GM23338 (cell line): ENCODE results near the gene LRTM1. TPM values are rescaled to one million over a fixed set of nuclear protein-coding genes. Genes with fewer than 3 reads are reported as not detected.

Source experiments
- ATAC-seq: fragments of 200-7000 bp; cut with Tn5 transposase; 3 replicates; pipeline ENCODE4 v1.9.1; 2020
- DNase-seq: peaks from one replicate; pipeline ENCODE4 v3.0.0-alpha.2; 2015; ENCODE audit warnings: low spot score
- H2AFZ ChIP-seq: fragments of 200-600 bp; sonication (generic); 2 replicates; pipeline ENCODE4 v1.8.0; 2016; ENCODE audit warnings: antibody characterized with exemption, mild to moderate bottlenecking, moderate library complexity
- H3F3A ChIP-seq: fragments of 200-600 bp; sonication (generic); replicated peaks from 2 replicates; pipeline ENCODE4 v1.8.0; 2017; ENCODE audit warnings: antibody characterized with exemption, mixed run types, low read depth
- H3K27ac ChIP-seq: fragments of 200-600 bp; sonication (generic); 2 replicates; pipeline ENCODE4 v1.6.1; 2016; ENCODE audit warnings: low read depth
- H3K27me3 ChIP-seq: fragments of 200-600 bp; sonication (generic); 2 replicates; pipeline ENCODE4 v1.8.0; 2016; ENCODE audit warnings: mild to moderate bottlenecking, mixed run types, moderate library complexity; ENCODE audit not compliant: insufficient read depth
- H3K36me3 ChIP-seq: fragments of 200-600 bp; sonication (generic); 2 replicates; pipeline ENCODE4 v1.8.0; 2016; ENCODE audit warnings: mild to moderate bottlenecking; ENCODE audit not compliant: insufficient read depth
- H3K4me1 ChIP-seq: fragments of 200-600 bp; sonication (generic); 2 replicates; pipeline ENCODE4 v1.8.0; 2016; ENCODE audit warnings: mild to moderate bottlenecking, moderate library complexity; ENCODE audit not compliant: insufficient read depth
- H3K4me2 ChIP-seq: fragments of 200-600 bp; sonication (generic); 2 replicates; pipeline ENCODE4 v1.7.1; 2017; ENCODE audit warnings: mixed run types
- H3K4me3 ChIP-seq: fragments of 200-600 bp; sonication (generic); 2 replicates; pipeline ENCODE4 v1.6.1; 2016; ENCODE audit warnings: mixed run types
- H3K79me2 ChIP-seq: fragments of 200-600 bp; sonication (generic); replicated peaks from 2 replicates; pipeline ENCODE4 v1.8.0; 2017; ENCODE audit warnings: mild to moderate bottlenecking; ENCODE audit not compliant: insufficient read depth
- H3K9me2 ChIP-seq: fragments of 200-600 bp; sonication (generic); 2 replicates; pipeline ENCODE4 v1.8.0; 2017; ENCODE audit not compliant: insufficient read depth
- H4K20me1 ChIP-seq: fragments of 200-600 bp; sonication (generic); replicated peaks from 2 replicates; pipeline ENCODE4 v1.8.0; 2017; ENCODE audit warnings: mild to moderate bottlenecking; ENCODE audit not compliant: insufficient read depth
- H3K27ac Mint-ChIP-seq: 2 replicates; pipeline ENCODE4 v1.8.0; 2020; ENCODE audit warnings: inconsistent platforms, mild to moderate bottlenecking, moderate library complexity, mixed read lengths
- H3K27me3 Mint-ChIP-seq: 3 replicates; pipeline ENCODE4 v1.8.0; 2022; ENCODE audit warnings: low read depth, mild to moderate bottlenecking, moderate library complexity, mixed read lengths, inconsistent platforms; ENCODE audit not compliant: insufficient read depth, poor library complexity
- H3K36me3 Mint-ChIP-seq: 3 replicates; pipeline ENCODE4 v1.8.0; 2021; ENCODE audit warnings: low read depth, mild to moderate bottlenecking, inconsistent platforms, moderate library complexity, mixed read lengths
- H3K4me1 Mint-ChIP-seq: 3 replicates; pipeline ENCODE4 v1.8.0; 2020; ENCODE audit warnings: mild to moderate bottlenecking, inconsistent platforms, mixed read lengths
- H3K4me3 Mint-ChIP-seq: 3 replicates; pipeline ENCODE4 v1.8.0; 2021; ENCODE audit warnings: moderate library complexity, mild to moderate bottlenecking, inconsistent platforms, mixed read lengths
- H3K9me3 Mint-ChIP-seq: 3 replicates; pipeline ENCODE4 v1.8.0; 2020; ENCODE audit warnings: moderate library complexity, mild to moderate bottlenecking, inconsistent platforms, mixed read lengths
- EZH2 ChIP-seq: fragments of 200-600 bp; sonication (generic); IDR thresholded peaks from one replicate; pipeline ENCODE4 v1.8.0; 2017; ENCODE audit warnings: antibody characterized with exemption, mild to moderate bottlenecking, low read depth; ENCODE audit not compliant: unreplicated experiment
- JUNB ChIP-seq: IDR thresholded peaks from one replicate; pipeline ENCODE4 v1.6.1; 2016; ENCODE audit warnings: antibody characterized with exemption; ENCODE audit not compliant: unreplicated experiment
- POLR2AphosphoS5 ChIP-seq: IDR thresholded peaks from 2 replicates; pipeline ENCODE4 v1.6.1; 2016; ENCODE audit warnings: antibody characterized with exemption, low read depth
- STAT1 ChIP-seq: IDR thresholded peaks from one replicate; pipeline ENCODE4 v1.6.1; 2016; ENCODE audit warnings: antibody characterized with exemption; ENCODE audit not compliant: unreplicated experiment
- ZNF114 ChIP-seq: fragments of 250-450 bp; sonication (Bioruptor Pico); IDR thresholded peaks from 2 replicates; pipeline ENCODE4 v1.5.0; 2020; ENCODE audit warnings: mild to moderate bottlenecking, moderate library complexity
- ZNF331 ChIP-seq: fragments of 250-450 bp; sonication (Bioruptor Pico); IDR thresholded peaks from 2 replicates; pipeline ENCODE4 v1.5.0; 2020; ENCODE audit warnings: low read depth, mild to moderate bottlenecking, moderate library complexity
- ZNF462 ChIP-seq: fragments of 250-450 bp; sonication (Bioruptor Pico); IDR thresholded peaks from 2 replicates; pipeline ENCODE4 v1.5.0; 2020; ENCODE audit warnings: mild to moderate bottlenecking, moderate library complexity
- polyA plus RNA-seq: library from polyadenylated mRNA; unstranded; fragments of >200 nt; fragmentation: Nextera tagmentation; extraction: Ambion mirVana; gene quantifications from 2 replicates; pipeline ENCODE4 v1.2.1, GENCODE V29; 2016
- total RNA-seq: library from RNA; depleted of rRNA; stranded (reverse); fragments of >200 nt; shearing (Covaris generic); gene quantifications from 2 replicates; pipeline ENCODE4 v1.2.3, GENCODE V29; 2014
- TF ChIP-seq, protein P1 (sequence below): IDR thresholded peaks from 2 replicates; pipeline ENCODE4 v1.6.1; 2016; ENCODE audit warnings: antibody characterized with exemption

Gene LRTM1
- total and polyA plus RNA-seq, 2 experiments from 2014 or later, result 0.47 TPM; not detected in 1

- H3K27me3 ChIP-seq, result no peaks in the 10 kb centered on the region
- no peak for TF ChIP-seq STAT1
- TF ChIP-seq, protein P1, sequence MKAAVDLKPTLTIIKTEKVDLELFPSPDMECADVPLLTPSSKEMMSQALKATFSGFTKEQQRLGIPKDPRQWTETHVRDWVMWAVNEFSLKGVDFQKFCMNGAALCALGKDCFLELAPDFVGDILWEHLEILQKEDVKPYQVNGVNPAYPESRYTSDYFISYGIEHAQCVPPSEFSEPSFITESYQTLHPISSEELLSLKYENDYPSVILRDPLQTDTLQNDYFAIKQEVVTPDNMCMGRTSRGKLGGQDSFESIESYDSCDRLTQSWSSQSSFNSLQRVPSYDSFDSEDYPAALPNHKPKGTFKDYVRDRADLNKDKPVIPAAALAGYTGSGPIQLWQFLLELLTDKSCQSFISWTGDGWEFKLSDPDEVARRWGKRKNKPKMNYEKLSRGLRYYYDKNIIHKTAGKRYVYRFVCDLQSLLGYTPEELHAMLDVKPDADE, result no peak
- TF ChIP-seq ZNF114, result no peak
- TF ChIP-seq EZH2, result no peak
- no peak for TF ChIP-seq ZNF331
- TF ChIP-seq JUNB, result no peak
- no peak for TF ChIP-seq POLR2AphosphoS5
- TF ChIP-seq ZNF462 (CRISPR knock-in tag), result no peak
- H3K79me2 ChIP-seq, result no peaks in the 10 kb centered on the region
- ATAC-seq, result no peak
- H3K36me3 ChIP-seq, result no peaks in the 10 kb centered on the region
- H3K4me3 ChIP-seq, result no peak overlapping the region
- no peaks in the 10 kb centered on the region for H3K27me3 Mint-ChIP-seq
- no peaks in the 10 kb centered on the region for H3K4me1 ChIP-seq
- no peaks in the 10 kb centered on the region for H4K20me1 ChIP-seq
- no peaks in the 10 kb centered on the region for H3K9me3 Mint-ChIP-seq
- H3F3A ChIP-seq, result no peaks in the 10 kb centered on the region
- no peak overlapping the region for H3K27ac Mint-ChIP-seq
- no peak overlapping the region for H3K4me2 ChIP-seq
- H2AFZ ChIP-seq, result no peak overlapping the region
- H3K4me3 Mint-ChIP-seq, result no peak overlapping the region
- no peaks in the 10 kb centered on the region for H3K36me3 Mint-ChIP-seq
- H3K4me1 Mint-ChIP-seq, result no peaks in the 10 kb centered on the region
- H3K27ac ChIP-seq, result no peak overlapping the region
- H3K9me2 ChIP-seq, result no peaks in the 10 kb centered on the region
- DNase-seq, result no peak
Observed at GRCh38 chr3:54918516-54918915, 9.3 kb downstream of the LRTM1 start.
